Middle frontal gyrus (tissue), 1 donor: ENCODE results near the gene KCTD8.
"Not testable (repeated sequence)": the region's sequence is repeated elsewhere in the genome, so short reads cannot be mapped to it uniquely, and the experiment has no call there.

Experiments used
- DNase-seq: peaks from one replicate; pipeline ENCODE4 v3.0.0-alpha.2; 2015; ENCODE audit warnings: low spot score; ENCODE audit errors: extremely low spot score

Gene KCTD8

GRCh38 chr4:44326741-44327140 is 121.9 kb downstream of the KCTD8 start:
- no peak for DNase-seq

- no peak for DNase-seq
Observed at GRCh38 chr4:44320833-44321232, 127.8 kb downstream of the KCTD8 start.

- DNase-seq = no peak
Observed at GRCh38 chr4:44319129-44319528, 129.5 kb downstream of the KCTD8 start.

GRCh38 chr4:44313702-44314101 is 134.9 kb downstream of the KCTD8 start:
- no peak for DNase-seq

- DNase-seq = no peak
Observed at GRCh38 chr4:44287505-44287904, 161.1 kb downstream of the KCTD8 start.

GRCh38 chr4:44279469-44279868 is 169.1 kb downstream of the KCTD8 start:
- DNase-seq = no peak

- no peak for DNase-seq
Observed at GRCh38 chr4:44279066-44279465, 169.5 kb downstream of the KCTD8 start.

- no peak for DNase-seq
Observed at GRCh38 chr4:44257461-44257860, 191.1 kb downstream of the KCTD8 start.

GRCh38 chr4:44256414-44256813 is 192.2 kb downstream of the KCTD8 start:
- no peak for DNase-seq

GRCh38 chr4:44237643-44238042 is 211.0 kb downstream of the KCTD8 start:
- no peak for DNase-seq

GRCh38 chr4:44235897-44236296 is 212.7 kb downstream of the KCTD8 start:
- DNase-seq = no peak

GRCh38 chr4:44232262-44232661 is 216.3 kb downstream of the KCTD8 start:
- no peak for DNase-seq

- DNase-seq = no peak
Observed at GRCh38 chr4:44231006-44231405, 217.6 kb downstream of the KCTD8 start.

- no peak for DNase-seq
Observed at GRCh38 chr4:44228326-44228725, 220.3 kb downstream of the KCTD8 start.

GRCh38 chr4:44221407-44221806 is 227.2 kb downstream of the KCTD8 start:
- no peak for DNase-seq

GRCh38 chr4:44210750-44211149 is 237.9 kb downstream of the KCTD8 start:
- DNase-seq = no peak

- DNase-seq = no peak
Observed at GRCh38 chr4:44196796-44197195, 251.8 kb downstream of the KCTD8 start.

GRCh38 chr4:44194365-44194764 is 254.2 kb downstream of the KCTD8 start:
- no peak for DNase-seq

GRCh38 chr4:44186850-44187246 is 261.8 kb downstream of the KCTD8 start:
- DNase-seq = no peak

- DNase-seq = no peak
Observed at GRCh38 chr4:44186096-44186849, 262.3 kb downstream of the KCTD8 start.

- DNase-seq = not testable (repeated sequence)
Observed at GRCh38 chr4:44181491-44182349, 266.9 kb downstream of the KCTD8 start.

- DNase-seq = not testable (repeated sequence)
Observed at GRCh38 chr4:44167766-44168165, 280.8 kb downstream of the KCTD8 start.

- DNase-seq = no peak
Observed at GRCh38 chr4:44165938-44166337, 282.7 kb downstream of the KCTD8 start.
